ENCODE measurements around the gene PBOV1. TPM values are rescaled to one million over a fixed set of nuclear protein-coding genes. Genes with fewer than 3 reads are reported as not detected.

PBOV1 gene
- total RNA-seq, 1 donor = not detected

- Histone ChIP-seq H2AFZ (ENCODE audit: low read length) (no peak overlapping the region), H3K4me2 (ENCODE audit: insufficient read depth, low read length) (no peak overlapping the region), H3K4me3 (ENCODE audit: insufficient read depth, low read length) (no peak overlapping the region), H3K9me3 (ENCODE audit: low read depth, low read length) (no peaks in the 10 kb centered on the region), H3K27ac (ENCODE audit: low read depth, low read length) (no peak overlapping the region), H4K20me1 (ENCODE audit: insufficient read depth, low read length) (no peaks in the 10 kb centered on the region), H3K4me1 (ENCODE audit: insufficient read depth, low read length) (no peaks in the 10 kb centered on the region), H3K79me2 (ENCODE audit: insufficient read depth, low read length) (no peaks in the 10 kb centered on the region), H3K36me3 (ENCODE audit: insufficient read depth, low read length) (no peaks in the 10 kb centered on the region), H3K27me3 (ENCODE audit: insufficient read depth, low read length) (peaks cover 2% of the 10 kb centered on the region)
- DNase-seq (ENCODE audit: insufficient read length, low spot score, missing footprints) = no peak
- TF ChIP-seq CTCF (IDR thresholded peaks at IDR 0.05; ENCODE audit: extremely low read depth, low read depth, low read length) = no peak
These were observed 16.9 kb upstream of the PBOV1 start for GRCh38 chr6:138235205-138235604.

- H3K4me2 ChIP-seq (ENCODE audit: insufficient read depth, low read length) = no peak overlapping the region
- no peak overlapping the region for H3K4me3 ChIP-seq (ENCODE audit: insufficient read depth, low read length)
- H3K36me3 ChIP-seq (ENCODE audit: insufficient read depth, low read length) = no peaks in the 10 kb centered on the region
- DNase-seq (ENCODE audit: insufficient read length, low spot score, missing footprints) = no peak
- no peak overlapping the region for H2AFZ ChIP-seq (ENCODE audit: low read length)
- TF ChIP-seq CTCF (IDR thresholded peaks at IDR 0.05; ENCODE audit: extremely low read depth, low read depth, low read length) = no peak
- no peaks in the 10 kb centered on the region for H3K79me2 ChIP-seq (ENCODE audit: insufficient read depth, low read length)
- H4K20me1 ChIP-seq (ENCODE audit: insufficient read depth, low read length) = no peaks in the 10 kb centered on the region
- H3K27me3 ChIP-seq (ENCODE audit: insufficient read depth, low read length) = peaks cover 2% of the 10 kb centered on the region
- H3K9me3 ChIP-seq (ENCODE audit: low read depth, low read length) = no peaks in the 10 kb centered on the region
- no peaks in the 10 kb centered on the region for H3K4me1 ChIP-seq (ENCODE audit: insufficient read depth, low read length)
- H3K27ac ChIP-seq (ENCODE audit: low read depth, low read length) = no peak overlapping the region
These were observed 16.1 kb upstream of the PBOV1 start for GRCh38 chr6:138234363-138234762.

GRCh38 chr6:138231381-138231886 lies 13.1 kb upstream of the PBOV1 start:
- Histone ChIP-seq H3K4me2 (ENCODE audit: insufficient read depth, low read length) (no peak overlapping the region), H3K36me3 (ENCODE audit: insufficient read depth, low read length) (no peaks in the 10 kb centered on the region)
- TF ChIP-seq CTCF (IDR thresholded peaks at IDR 0.05; ENCODE audit: extremely low read depth, low read depth, low read length) = no peak

GRCh38 chr6:138230759-138231380 lies 12.6 kb upstream of the PBOV1 start:
- H3K79me2 ChIP-seq (ENCODE audit: insufficient read depth, low read length) = no peaks in the 10 kb centered on the region

More at GRCh38 chr6:138231381-138231886, 13.1 kb upstream of the PBOV1 start:
- no peak overlapping the region for H3K4me3 ChIP-seq (ENCODE audit: insufficient read depth, low read length)
- no peak overlapping the region for H2AFZ ChIP-seq (ENCODE audit: low read length)
- no peaks in the 10 kb centered on the region for H4K20me1 ChIP-seq (ENCODE audit: insufficient read depth, low read length)
- no peaks in the 10 kb centered on the region for H3K4me1 ChIP-seq (ENCODE audit: insufficient read depth, low read length)
- H3K9me3 ChIP-seq (ENCODE audit: low read depth, low read length) = no peaks in the 10 kb centered on the region
- H3K27me3 ChIP-seq (ENCODE audit: insufficient read depth, low read length) = peaks cover 2% of the 10 kb centered on the region
- H3K27ac ChIP-seq (ENCODE audit: low read depth, low read length) = no peak overlapping the region
- H3K79me2 ChIP-seq (ENCODE audit: insufficient read depth, low read length) = no peaks in the 10 kb centered on the region
- DNase-seq (ENCODE audit: insufficient read length, low spot score, missing footprints) = no peak

More at GRCh38 chr6:138230759-138231380, 12.6 kb upstream of the PBOV1 start:
- H3K36me3 ChIP-seq (ENCODE audit: insufficient read depth, low read length) = no peaks in the 10 kb centered on the region
- H3K27ac ChIP-seq (ENCODE audit: low read depth, low read length) = no peak overlapping the region
- H3K4me1 ChIP-seq (ENCODE audit: insufficient read depth, low read length) = no peaks in the 10 kb centered on the region
- H3K9me3 ChIP-seq (ENCODE audit: low read depth, low read length) = no peaks in the 10 kb centered on the region
- TF ChIP-seq CTCF (IDR thresholded peaks at IDR 0.05; ENCODE audit: extremely low read depth, low read depth, low read length) = no peak
- H3K27me3 ChIP-seq (ENCODE audit: insufficient read depth, low read length) = peaks cover 2% of the 10 kb centered on the region
- H2AFZ ChIP-seq (ENCODE audit: low read length) = no peak overlapping the region
- no peak overlapping the region for H3K4me3 ChIP-seq (ENCODE audit: insufficient read depth, low read length)
- DNase-seq (ENCODE audit: insufficient read length, low spot score, missing footprints) = no peak
- H3K4me2 ChIP-seq (ENCODE audit: insufficient read depth, low read length) = no peak overlapping the region
- H4K20me1 ChIP-seq (ENCODE audit: insufficient read depth, low read length) = no peaks in the 10 kb centered on the region
